Effector memory CD8-positive, alpha-beta T cell (primary cell): ENCODE measurements around the gene CCNT2.
A peak's percentile ranks its signal among the peaks of the same experiment; 100 is the strongest.
"Not testable (repeated sequence)": the region's sequence is repeated elsewhere in the genome, so short reads cannot be mapped to it uniquely, and the experiment has no call there.

Experiments
- ATAC-seq: fragments of 150-1000 bp; cut with Tn5 transposase; replicated peaks from 2 replicates; pipeline ENCODE4 v1.10.0; 2021; ENCODE audit warnings: mild to moderate bottlenecking, moderate library complexity
- DNase-seq, 3 experiments: peaks; one replicate each; pipeline ENCODE4 v3.0.0; 2021
- H3K27ac Mint-ChIP-seq, 2 donors: one replicate each; pipeline ENCODE4 v1.8.0; 2022; ENCODE audit warnings: mild to moderate bottlenecking in 2 of 2, mixed read lengths in 2 of 2, moderate library complexity in 2 of 2
- H3K27me3 Mint-ChIP-seq, 2 donors: one replicate each; pipeline ENCODE4 v1.8.0; 2022; ENCODE audit warnings: mixed read lengths in 2 of 2
- H3K36me3 Mint-ChIP-seq: one replicate; pipeline ENCODE4 v1.8.0; 2022; ENCODE audit warnings: mild to moderate bottlenecking, moderate library complexity, mixed read lengths; ENCODE audit not compliant: insufficient read depth
- H3K4me1 Mint-ChIP-seq, 2 donors: one replicate each; pipeline ENCODE4 v1.8.0; 2022; ENCODE audit warnings: low read depth in 2 of 2, mixed read lengths in 2 of 2
- H3K4me3 Mint-ChIP-seq, 2 donors: one replicate each; pipeline ENCODE4 v1.8.0; 2022; ENCODE audit warnings: mild to moderate bottlenecking in 2 of 2, mixed read lengths in 2 of 2, moderate library complexity in 2 of 2
- H3K9me3 Mint-ChIP-seq, 2 donors: one replicate each; pipeline ENCODE4 v1.8.0; 2022; ENCODE audit warnings: mixed read lengths in 2 of 2
- total RNA-seq, 9 experiments: gene quantifications; one replicate each; lab custom pipeline; 2026; lab: John Stamatoyannopoulos, UW

The CCNT2 gene
- 69.4 to 148 (median 82.4) reads per million in 9 experiments for total RNA-seq

GRCh38 chr2:134918526-134919340 lies at the start of gene CCNT2:
CCNT2 (plus strand) TSS chr2:134918822; CDS start chr2:134918855, 33 bp downstream.
- no peaks in the 10 kb centered on the region for H3K27me3 Mint-ChIP-seq
- H3K27ac Mint-ChIP-seq, result peak within 1 kb of the TSS; percentile 97 to 99
- DNase-seq (peak; percentile 99), ATAC-seq (peak; percentile 81)
- peaks cover 28% of the 10 kb centered on the region for H3K36me3 Mint-ChIP-seq
- H3K4me3 Mint-ChIP-seq, result peak within 1 kb of the TSS; percentile 93 to 98
- H3K9me3 Mint-ChIP-seq, result no peaks in the 10 kb centered on the region
- H3K4me1 Mint-ChIP-seq, result peaks cover 15 to 34% of the 10 kb centered on the region in 2 donors

GRCh38 chr2:134869946-134870736 lies 48.5 kb upstream of the CCNT2 start:
- Mint-ChIP-seq H3K27me3 (no peaks in the 10 kb centered on the region), H3K4me1 (no peaks in the 10 kb centered on the region), H3K4me3 (no peak overlapping the region), H3K36me3 (no peaks in the 10 kb centered on the region), H3K27ac (no peak overlapping the region), H3K9me3 (no peaks in the 10 kb centered on the region)
- ATAC-seq (no peak), DNase-seq (no peak)

GRCh38 chr2:134873152-134873551 lies 45.5 kb upstream of the CCNT2 start:
- ATAC-seq (no peak), DNase-seq (no peak)
- no peaks in the 10 kb centered on the region for H3K4me1 Mint-ChIP-seq
- no peaks in the 10 kb centered on the region for H3K36me3 Mint-ChIP-seq
- H3K4me3 Mint-ChIP-seq, result no peak overlapping the region
- H3K9me3 Mint-ChIP-seq, result peaks cover 4 to 8% of the 10 kb centered on the region in 2 donors
- H3K27me3 Mint-ChIP-seq, result no peaks in the 10 kb centered on the region
- H3K27ac Mint-ChIP-seq, result no peak overlapping the region

- ATAC-seq, result no peak
- no peak for DNase-seq
- H3K27ac Mint-ChIP-seq, result no peak overlapping the region
- H3K27me3 Mint-ChIP-seq, result no peaks in the 10 kb centered on the region
- H3K4me3 Mint-ChIP-seq, result no peak overlapping the region
- no peaks in the 10 kb centered on the region for H3K36me3 Mint-ChIP-seq
- no peaks in the 10 kb centered on the region for H3K4me1 Mint-ChIP-seq
- peaks cover 7 to 8% of the 10 kb centered on the region in 2 donors for H3K9me3 Mint-ChIP-seq
Measured at GRCh38 chr2:134875309-134875708, 43.3 kb upstream of the CCNT2 start.

- Mint-ChIP-seq H3K27ac (no peak overlapping the region), H3K36me3 (no peaks in the 10 kb centered on the region), H3K27me3 (no peaks in the 10 kb centered on the region), H3K4me3 (no peak overlapping the region), H3K9me3 (peaks cover 2 to 3% of the 10 kb centered on the region in 2 donors), H3K4me1 (no peaks in the 10 kb centered on the region)
- ATAC-seq (no peak), DNase-seq (no peak)
Measured at GRCh38 chr2:134882773-134883172, 35.8 kb upstream of the CCNT2 start.

- Mint-ChIP-seq H3K36me3 (no peaks in the 10 kb centered on the region), H3K4me3 (no peak overlapping the region), H3K9me3 (no peaks in the 10 kb centered on the region), H3K4me1 (no peaks in the 10 kb centered on the region), H3K27ac (no peak overlapping the region), H3K27me3 (no peaks in the 10 kb centered on the region)
- DNase-seq (no peak), ATAC-seq (no peak)
Measured at GRCh38 chr2:134883552-134884293, 34.9 kb upstream of the CCNT2 start.

GRCh38 chr2:134884435-134884834 lies 34.2 kb upstream of the CCNT2 start:
- ATAC-seq, result no peak
- Mint-ChIP-seq H3K4me1 (no peaks in the 10 kb centered on the region), H3K9me3 (no peaks in the 10 kb centered on the region), H3K27me3 (no peaks in the 10 kb centered on the region), H3K27ac (no peak overlapping the region), H3K36me3 (no peaks in the 10 kb centered on the region), H3K4me3 (no peak overlapping the region)
- DNase-seq, result no peak

- no peaks in the 10 kb centered on the region for H3K9me3 Mint-ChIP-seq
- H3K4me3 Mint-ChIP-seq, result no peak overlapping the region
- no peaks in the 10 kb centered on the region for H3K36me3 Mint-ChIP-seq
- no peak overlapping the region for H3K27ac Mint-ChIP-seq
- DNase-seq, result no peak
- no peaks in the 10 kb centered on the region for H3K4me1 Mint-ChIP-seq
- no peaks in the 10 kb centered on the region for H3K27me3 Mint-ChIP-seq
- no peak for ATAC-seq
Measured at GRCh38 chr2:134892282-134893035, 26.2 kb upstream of the CCNT2 start.

GRCh38 chr2:134897932-134898331 lies 20.7 kb upstream of the CCNT2 start:
- Mint-ChIP-seq H3K4me1 (no peaks in the 10 kb centered on the region), H3K9me3 (no peaks in the 10 kb centered on the region), H3K27me3 (no peaks in the 10 kb centered on the region), H3K4me3 (no peak overlapping the region), H3K36me3 (no peaks in the 10 kb centered on the region), H3K27ac (no peak overlapping the region)
- ATAC-seq (no peak), DNase-seq (no peak)

- H3K36me3 Mint-ChIP-seq, result no peaks in the 10 kb centered on the region
- no peaks in the 10 kb centered on the region for H3K27me3 Mint-ChIP-seq
- no peaks in the 10 kb centered on the region for H3K9me3 Mint-ChIP-seq
- no peak for ATAC-seq
- DNase-seq, result no peak
- H3K4me3 Mint-ChIP-seq, result no peak overlapping the region
- H3K4me1 Mint-ChIP-seq, result no peaks in the 10 kb centered on the region
- H3K27ac Mint-ChIP-seq, result no peak overlapping the region
Measured at GRCh38 chr2:134899204-134899603, 19.4 kb upstream of the CCNT2 start.

- H3K4me1 Mint-ChIP-seq, result no peaks in the 10 kb centered on the region
- ATAC-seq, result no peak
- no peak for DNase-seq
- no peak overlapping the region for H3K27ac Mint-ChIP-seq
- H3K27me3 Mint-ChIP-seq, result no peaks in the 10 kb centered on the region
- H3K36me3 Mint-ChIP-seq, result no peaks in the 10 kb centered on the region
- H3K4me3 Mint-ChIP-seq, result no peak overlapping the region
- H3K9me3 Mint-ChIP-seq, result no peaks in the 10 kb centered on the region
Measured at GRCh38 chr2:134900151-134900550, 18.5 kb upstream of the CCNT2 start.

- H3K9me3 Mint-ChIP-seq, DNase-seq, H3K27ac Mint-ChIP-seq, H3K4me1 Mint-ChIP-seq, H3K36me3 Mint-ChIP-seq, H3K4me3 Mint-ChIP-seq, ATAC-seq, H3K27me3 Mint-ChIP-seq: not testable (repeated sequence)
Measured at GRCh38 chr2:134903701-134904100, 14.9 kb upstream of the CCNT2 start.

- DNase-seq, result no peak
- H3K4me1 Mint-ChIP-seq, result no peaks in the 10 kb centered on the region
- no peaks in the 10 kb centered on the region for H3K36me3 Mint-ChIP-seq
- H3K27ac Mint-ChIP-seq, result no peak overlapping the region
- H3K4me3 Mint-ChIP-seq, result no peak overlapping the region
- H3K27me3 Mint-ChIP-seq, result no peaks in the 10 kb centered on the region
- no peak for ATAC-seq
- no peaks in the 10 kb centered on the region for H3K9me3 Mint-ChIP-seq
Measured at GRCh38 chr2:134905168-134905567, 13.5 kb upstream of the CCNT2 start.
